Measurements from ENCODE around the gene RAB36.

DNA sequence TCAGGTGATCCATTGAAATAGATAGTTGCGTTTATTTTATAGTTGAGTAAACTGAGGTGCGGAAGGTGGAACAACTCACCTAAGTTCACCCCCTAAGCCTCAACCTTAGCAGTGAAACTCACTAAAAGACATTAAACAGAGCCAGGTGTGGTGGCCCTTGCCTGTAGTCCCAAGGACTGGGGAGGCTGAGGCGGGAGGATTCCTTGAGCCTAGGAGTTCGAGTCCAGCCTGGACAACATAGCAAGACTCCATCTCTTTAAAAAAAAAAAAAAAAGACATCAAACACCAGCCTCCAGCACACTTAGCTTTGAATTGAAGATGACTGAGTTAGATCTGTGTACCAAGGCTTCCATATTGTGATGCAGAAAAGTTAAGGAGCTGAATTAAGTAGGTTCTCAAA lies 845 bp upstream of the RAB36 start:
- TF ChIP-seq, protein P1, sequence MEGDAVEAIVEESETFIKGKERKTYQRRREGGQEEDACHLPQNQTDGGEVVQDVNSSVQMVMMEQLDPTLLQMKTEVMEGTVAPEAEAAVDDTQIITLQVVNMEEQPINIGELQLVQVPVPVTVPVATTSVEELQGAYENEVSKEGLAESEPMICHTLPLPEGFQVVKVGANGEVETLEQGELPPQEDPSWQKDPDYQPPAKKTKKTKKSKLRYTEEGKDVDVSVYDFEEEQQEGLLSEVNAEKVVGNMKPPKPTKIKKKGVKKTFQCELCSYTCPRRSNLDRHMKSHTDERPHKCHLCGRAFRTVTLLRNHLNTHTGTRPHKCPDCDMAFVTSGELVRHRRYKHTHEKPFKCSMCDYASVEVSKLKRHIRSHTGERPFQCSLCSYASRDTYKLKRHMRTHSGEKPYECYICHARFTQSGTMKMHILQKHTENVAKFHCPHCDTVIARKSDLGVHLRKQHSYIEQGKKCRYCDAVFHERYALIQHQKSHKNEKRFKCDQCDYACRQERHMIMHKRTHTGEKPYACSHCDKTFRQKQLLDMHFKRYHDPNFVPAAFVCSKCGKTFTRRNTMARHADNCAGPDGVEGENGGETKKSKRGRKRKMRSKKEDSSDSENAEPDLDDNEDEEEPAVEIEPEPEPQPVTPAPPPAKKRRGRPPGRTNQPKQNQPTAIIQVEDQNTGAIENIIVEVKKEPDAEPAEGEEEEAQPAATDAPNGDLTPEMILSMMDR (IDR thresholded peaks at IDR 0.05), result no peak
- TF ChIP-seq CEBPB (IDR thresholded peaks at IDR 0.05) (no peak), BHLHE40 (IDR thresholded peaks at IDR 0.05; ENCODE audit: low read depth, low read length) (no peak)
- TF ChIP-seq, protein P2, sequence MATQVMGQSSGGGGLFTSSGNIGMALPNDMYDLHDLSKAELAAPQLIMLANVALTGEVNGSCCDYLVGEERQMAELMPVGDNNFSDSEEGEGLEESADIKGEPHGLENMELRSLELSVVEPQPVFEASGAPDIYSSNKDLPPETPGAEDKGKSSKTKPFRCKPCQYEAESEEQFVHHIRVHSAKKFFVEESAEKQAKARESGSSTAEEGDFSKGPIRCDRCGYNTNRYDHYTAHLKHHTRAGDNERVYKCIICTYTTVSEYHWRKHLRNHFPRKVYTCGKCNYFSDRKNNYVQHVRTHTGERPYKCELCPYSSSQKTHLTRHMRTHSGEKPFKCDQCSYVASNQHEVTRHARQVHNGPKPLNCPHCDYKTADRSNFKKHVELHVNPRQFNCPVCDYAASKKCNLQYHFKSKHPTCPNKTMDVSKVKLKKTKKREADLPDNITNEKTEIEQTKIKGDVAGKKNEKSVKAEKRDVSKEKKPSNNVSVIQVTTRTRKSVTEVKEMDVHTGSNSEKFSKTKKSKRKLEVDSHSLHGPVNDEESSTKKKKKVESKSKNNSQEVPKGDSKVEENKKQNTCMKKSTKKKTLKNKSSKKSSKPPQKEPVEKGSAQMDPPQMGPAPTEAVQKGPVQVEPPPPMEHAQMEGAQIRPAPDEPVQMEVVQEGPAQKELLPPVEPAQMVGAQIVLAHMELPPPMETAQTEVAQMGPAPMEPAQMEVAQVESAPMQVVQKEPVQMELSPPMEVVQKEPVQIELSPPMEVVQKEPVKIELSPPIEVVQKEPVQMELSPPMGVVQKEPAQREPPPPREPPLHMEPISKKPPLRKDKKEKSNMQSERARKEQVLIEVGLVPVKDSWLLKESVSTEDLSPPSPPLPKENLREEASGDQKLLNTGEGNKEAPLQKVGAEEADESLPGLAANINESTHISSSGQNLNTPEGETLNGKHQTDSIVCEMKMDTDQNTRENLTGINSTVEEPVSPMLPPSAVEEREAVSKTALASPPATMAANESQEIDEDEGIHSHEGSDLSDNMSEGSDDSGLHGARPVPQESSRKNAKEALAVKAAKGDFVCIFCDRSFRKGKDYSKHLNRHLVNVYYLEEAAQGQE (IDR thresholded peaks at IDR 0.05), result no peak
- TF ChIP-seq, protein P3, sequence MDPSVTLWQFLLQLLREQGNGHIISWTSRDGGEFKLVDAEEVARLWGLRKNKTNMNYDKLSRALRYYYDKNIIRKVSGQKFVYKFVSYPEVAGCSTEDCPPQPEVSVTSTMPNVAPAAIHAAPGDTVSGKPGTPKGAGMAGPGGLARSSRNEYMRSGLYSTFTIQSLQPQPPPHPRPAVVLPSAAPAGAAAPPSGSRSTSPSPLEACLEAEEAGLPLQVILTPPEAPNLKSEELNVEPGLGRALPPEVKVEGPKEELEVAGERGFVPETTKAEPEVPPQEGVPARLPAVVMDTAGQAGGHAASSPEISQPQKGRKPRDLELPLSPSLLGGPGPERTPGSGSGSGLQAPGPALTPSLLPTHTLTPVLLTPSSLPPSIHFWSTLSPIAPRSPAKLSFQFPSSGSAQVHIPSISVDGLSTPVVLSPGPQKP (IDR thresholded peaks at IDR 0.05; ENCODE audit: low read depth, low read length), result no peak
